ENCODE measurements around the gene CIAPIN1. TPM values are rescaled to one million over a fixed set of nuclear protein-coding genes. Genes with fewer than 3 reads are reported as not detected.
A peak's percentile ranks its signal among the peaks of the same experiment; 100 is the strongest.

Gene CIAPIN1
- total and polyA plus RNA-seq, 2 experiments from 2014 or later = 65.5 to 156 TPM

- no peaks in the 10 kb centered on the region for H3K9me3 ChIP-seq (ENCODE audit: low read depth)
- H3K36me3 ChIP-seq = no peaks in the 10 kb centered on the region
- DNase-seq (ENCODE audit: low read depth in 1 of 2, low spot score in 1 of 2) = peak in 1 of 2 donors; percentile 62
- H3K27me3 ChIP-seq = no peaks in the 10 kb centered on the region
- no peaks in the 10 kb centered on the region for H3K4me1 ChIP-seq (ENCODE audit: low read depth)
- no peak overlapping the region for H3K4me3 ChIP-seq
- H3K27ac ChIP-seq = no peak overlapping the region
- TF ChIP-seq CTCF (IDR thresholded peaks at IDR 0.05; ENCODE audit: low read depth, low read length) = no peak
These were observed 66.3 kb downstream of the CIAPIN1 start for GRCh38 chr16:57380671-57381462.

GRCh38 chr16:57379579-57379978 is 67.6 kb downstream of the CIAPIN1 start:
- peak in 1 of 2 donors; percentile 16 for DNase-seq (ENCODE audit: low read depth in 1 of 2, low spot score in 1 of 2)
- Histone ChIP-seq H3K27me3 (no peaks in the 10 kb centered on the region), H3K36me3 (no peaks in the 10 kb centered on the region), H3K27ac (no peak overlapping the region), H3K4me1 (ENCODE audit: low read depth) (no peaks in the 10 kb centered on the region), H3K9me3 (ENCODE audit: low read depth) (no peaks in the 10 kb centered on the region), H3K4me3 (no peak overlapping the region)
- no peak for TF ChIP-seq CTCF (IDR thresholded peaks at IDR 0.05; ENCODE audit: low read depth, low read length)

Other genes with a start within 250 kb of the CIAPIN1 start
- gene ARL2BP, start 202.1 kb downstream of the CIAPIN1 start, total RNA-seq = 72.7 and 107 TPM in 2 replicates
- 128 and 144 TPM in 2 replicates for gene ARL2BP, start 202.1 kb downstream of the CIAPIN1 start, polyA plus RNA-seq
- gene PLLP, start 162.7 kb downstream of the CIAPIN1 start, total RNA-seq = 11.4 and 14.2 TPM in 2 replicates
- 5.1 and 6.4 TPM in 2 replicates for gene PLLP, start 162.7 kb downstream of the CIAPIN1 start, polyA plus RNA-seq
- gene CCL22, start 88.6 kb downstream of the CIAPIN1 start, total RNA-seq = 0.09 TPM in 1 of 2 replicates, not detected in the other
- 0.45 and 0.56 TPM in 2 replicates for gene CCL22, start 88.6 kb downstream of the CIAPIN1 start, polyA plus RNA-seq
- 0.71 and 1.7 TPM in 2 replicates for gene CX3CL1, start 74.9 kb downstream of the CIAPIN1 start, total RNA-seq
- gene CX3CL1, start 74.9 kb downstream of the CIAPIN1 start, polyA plus RNA-seq = 0.33 and 0.41 TPM in 2 replicates
- gene CCL17, start 42.6 kb downstream of the CIAPIN1 start, total RNA-seq = not detected in 2 replicates
- not detected in 2 replicates for gene CCL17, start 42.6 kb downstream of the CIAPIN1 start, polyA plus RNA-seq
- gene COQ9, start 94 bp upstream of the CIAPIN1 start, total RNA-seq = 111 and 115 TPM in 2 replicates
- gene COQ9, start 94 bp upstream of the CIAPIN1 start, polyA plus RNA-seq = 147 and 152 TPM in 2 replicates
- gene POLR2C, start 15.3 kb upstream of the CIAPIN1 start, total RNA-seq = 126 and 164 TPM in 2 replicates
- gene POLR2C, start 15.3 kb upstream of the CIAPIN1 start, polyA plus RNA-seq = 80.0 and 83.5 TPM in 2 replicates
- 1,502 and 2,409 TPM in 2 replicates for gene DOK4, start 39.1 kb upstream of the CIAPIN1 start, total RNA-seq
- gene DOK4, start 39.1 kb upstream of the CIAPIN1 start, polyA plus RNA-seq = 1,563 and 2,826 TPM in 2 replicates
- 41.3 and 51.9 TPM in 2 replicates for gene CCDC102A, start 89.2 kb upstream of the CIAPIN1 start, total RNA-seq
- gene CCDC102A, start 89.2 kb upstream of the CIAPIN1 start, polyA plus RNA-seq = 30.1 and 43.8 TPM in 2 replicates
- gene ADGRG5, start 95.3 kb upstream of the CIAPIN1 start, total RNA-seq = not detected in 2 replicates
- gene ADGRG5, start 95.3 kb upstream of the CIAPIN1 start, polyA plus RNA-seq = 0.05 TPM in 1 of 2 replicates, not detected in the other
- not detected in 2 replicates for gene ADGRG1, start 181.2 kb upstream of the CIAPIN1 start, total RNA-seq
- 0.15 and 0.21 TPM in 2 replicates for gene ADGRG1, start 181.2 kb upstream of the CIAPIN1 start, polyA plus RNA-seq
- not detected in 2 replicates for gene ADGRG3, start 220.9 kb upstream of the CIAPIN1 start, total RNA-seq
- 0.41 TPM in 1 of 2 replicates, not detected in the other for gene ADGRG3, start 220.9 kb upstream of the CIAPIN1 start, polyA plus RNA-seq
- gene DRC7, start 247.4 kb upstream of the CIAPIN1 start, total RNA-seq = 0.83 and 1.2 TPM in 2 replicates
- 2.0 and 3.4 TPM in 2 replicates for gene DRC7, start 247.4 kb upstream of the CIAPIN1 start, polyA plus RNA-seq